CD14-positive monocyte (primary cell): ENCODE data around the gene CACUL1. TPM values are rescaled to one million over a fixed set of nuclear protein-coding genes. Genes with fewer than 3 reads are reported as not detected.
A peak's percentile ranks its signal among the peaks of the same experiment; 100 is the strongest.

Experiments used
- DNase-seq, 3 donors: peaks; one replicate each; pipeline ENCODE4 v3.0.0-alpha.2; 2011 to 2022
- H2AFZ ChIP-seq: 2 replicates; pipeline ENCODE4 v1.6.0; 2012; ENCODE audit warnings: mild to moderate bottlenecking, low read depth, low read length, inconsistent platforms; ENCODE audit not compliant: insufficient read depth, poor library complexity, severe bottlenecking
- H3K27ac ChIP-seq, 2 donors: 1 replicate in 1 of 2; 2 replicates in 1 of 2; pipeline ENCODE4 v1.5.1; 2012 to 2013; ENCODE audit warnings: low read length in 2 of 2, control low read depth in 1 of 2, inconsistent platforms in 1 of 2, low read depth in 1 of 2, mild to moderate bottlenecking in 1 of 2
- H3K27me3 ChIP-seq, 2 donors: one replicate each; pipeline versions ENCODE4 v1.6.0 to v1.6.1; 2011 to 2013; ENCODE audit warnings: low read length in 2 of 2; ENCODE audit not compliant: control insufficient read depth in 2 of 2, insufficient read depth in 2 of 2
- H3K36me3 ChIP-seq, 2 donors: replicated peaks in 1 of 2; 1 replicate in 1 of 2; 2 replicates in 1 of 2; pipeline versions ENCODE4 v1.5.1 to v1.6.1; 2012 to 2013; ENCODE audit warnings: low read length in 2 of 2, control low read depth in 1 of 2, inconsistent platforms in 1 of 2, mild to moderate bottlenecking in 1 of 2; ENCODE audit not compliant: insufficient read depth in 2 of 2, control insufficient read depth in 1 of 2
- H3K4me1 ChIP-seq, 2 donors: 1 replicate in 1 of 2; 2 replicates in 1 of 2; pipeline versions ENCODE4 v1.5.1 to v1.6.1; 2012 to 2013; ENCODE audit warnings: low read length in 2 of 2, control low read depth in 1 of 2, inconsistent platforms in 1 of 2, mild to moderate bottlenecking in 1 of 2, moderate library complexity in 1 of 2; ENCODE audit not compliant: insufficient read depth in 2 of 2, control insufficient read depth in 1 of 2
- H3K4me2 ChIP-seq: replicated peaks from 2 replicates; pipeline ENCODE3; 2012; ENCODE audit warnings: low read length, moderate library complexity, mild to moderate bottlenecking; ENCODE audit not compliant: poor library complexity, severe bottlenecking; ENCODE audit errors: extremely low read depth
- H3K4me3 ChIP-seq, 3 experiments: fragments of 200-600 bp in 1 of 3; sonication (generic) in 1 of 3; replicated peaks in 1 of 3; 1 replicate in 2 of 3; 2 replicates in 1 of 3; pipeline ENCODE4 v1.5.1; 2011 to 2013; ENCODE audit warnings: low read length in 3 of 3, mild to moderate bottlenecking in 3 of 3, control low read depth in 2 of 3, low read depth in 2 of 3, inconsistent platforms in 1 of 3, moderate library complexity in 1 of 3
- H3K79me2 ChIP-seq: 2 replicates; pipeline ENCODE4 v1.6.0; 2012; ENCODE audit warnings: mild to moderate bottlenecking, control low read depth, inconsistent platforms, low read length, moderate library complexity; ENCODE audit not compliant: insufficient read depth
- H3K9ac ChIP-seq: 2 replicates; pipeline ENCODE4 v1.6.0; 2017; ENCODE audit warnings: low read length, mild to moderate bottlenecking; ENCODE audit not compliant: insufficient read depth, poor library complexity, severe bottlenecking
- H3K9me3 ChIP-seq, 2 donors: replicated peaks in 1 of 2; 1 replicate in 1 of 2; 2 replicates in 1 of 2; pipeline versions ENCODE4 v1.5.1 to v1.6.1; 2012 to 2013; ENCODE audit warnings: low read length in 2 of 2, control low read depth in 1 of 2; ENCODE audit not compliant: control insufficient read depth in 1 of 2, insufficient read depth in 1 of 2
- H4K20me1 ChIP-seq: 2 replicates; pipeline ENCODE4 v1.6.0; 2012; ENCODE audit warnings: mild to moderate bottlenecking, low read length, control low read depth, moderate library complexity; ENCODE audit not compliant: insufficient read depth
- H3K27ac Mint-ChIP-seq, 7 donors: one replicate each; pipeline ENCODE4 v1.8.0; 2020; ENCODE audit warnings: mild to moderate bottlenecking in 7 of 7, mixed read lengths in 7 of 7, moderate library complexity in 6 of 7, inconsistent platforms in 2 of 7
- H3K27me3 Mint-ChIP-seq, 3 donors: one replicate each; pipeline ENCODE4 v1.8.0; 2021 to 2022; ENCODE audit warnings: low read depth in 3 of 3, mild to moderate bottlenecking in 3 of 3, mixed read lengths in 3 of 3, moderate library complexity in 3 of 3, inconsistent platforms in 1 of 3
- H3K36me3 Mint-ChIP-seq, 2 donors: one replicate each; pipeline ENCODE4 v1.8.0; 2020; ENCODE audit warnings: mixed read lengths in 2 of 2, inconsistent platforms in 1 of 2, mild to moderate bottlenecking in 1 of 2
- H3K4me1 Mint-ChIP-seq: one replicate; pipeline ENCODE4 v1.8.0; 2020; ENCODE audit warnings: mild to moderate bottlenecking, mixed read lengths
- H3K4me3 Mint-ChIP-seq, 2 donors: one replicate each; pipeline ENCODE4 v1.8.0; 2020; ENCODE audit warnings: mild to moderate bottlenecking in 2 of 2, mixed read lengths in 2 of 2, moderate library complexity in 1 of 2
- H3K9me3 Mint-ChIP-seq, 7 donors: one replicate each; pipeline ENCODE4 v1.8.0; 2020 to 2022; ENCODE audit warnings: mixed read lengths in 7 of 7, mild to moderate bottlenecking in 6 of 7, moderate library complexity in 6 of 7, inconsistent platforms in 2 of 7
- CTCF ChIP-seq: fragments of 200-600 bp; IDR thresholded peaks from one replicate; pipeline ENCODE4 v1.8.0; 2022; ENCODE audit warnings: antibody characterized with exemption, mild to moderate bottlenecking
- WGBS: methylation state at CpG from one replicate; pipeline ENCODE4 v1.1.5; 2013; ENCODE audit warnings: missing lambda C conversion rate; ENCODE audit not compliant: insufficient coverage; 5-methylcytosine and 5-hydroxymethylcytosine counted together
- intact Hi-C, 2 donors: fragments of 100-400 bp; cut with micrococcal nuclease; formaldehyde crosslinking; loops; one replicate each; pipeline versions ENCODE4 v1.15.0 to v1.15.1; 2023
- polyA plus RNA-seq, 3 donors: library from polyadenylated mRNA; depleted of rRNA in 1 of 3; unstranded in 2 of 3; stranded (reverse) in 1 of 3; fragments of 300-500 nt in 2 of 3; fragments of >200 nt in 1 of 3; fragmentation: Illumina TruSeq in 2 of 3; gene quantifications; 1 replicate in 2 of 3; 2 replicates in 1 of 3; pipeline ENCODE4 v1.2.3, GENCODE V29; 2012 to 2021

The CACUL1 gene
- polyA plus RNA-seq, 3 donors = 18.1 to 50.8 (median 38.8) TPM

- H3K4me1 ChIP-seq = peaks cover 24 to 27% of the 10 kb centered on the region in 2 donors
- H3K27me3 Mint-ChIP-seq = peaks cover 9 to 13% (median 11%) of the 10 kb centered on the region in 3 donors
- peak overlapping the region; percentile 81 to 90 for H3K27ac ChIP-seq
- peak; percentile 75 to 96 (median 90) for DNase-seq
- H3K36me3 Mint-ChIP-seq = no peaks in the 10 kb centered on the region
- peaks cover 4 to 12% (median 8%) of the 10 kb centered on the region in 7 donors for H3K9me3 Mint-ChIP-seq
- H3K9ac ChIP-seq = no peak overlapping the region
- H2AFZ ChIP-seq = no peak overlapping the region
- intact Hi-C loops = loop anchor here (2.0 to 5.0 kb wide), 2 partner anchors 39 to 41 kb away; partner anchors contain the start of gene CACUL1 (in 2 of the 2)
- no peaks in the 10 kb centered on the region for H3K36me3 ChIP-seq
- peaks cover 0 to 7% of the 10 kb centered on the region in 2 donors for H3K9me3 ChIP-seq
- WGBS = 35% methylated on average over 4 of the region's 6 CpGs
- peaks cover 23% of the 10 kb centered on the region for H3K4me1 Mint-ChIP-seq
- H3K4me3 ChIP-seq = no peak overlapping the region
- H3K79me2 ChIP-seq = no peaks in the 10 kb centered on the region
- no peak for TF ChIP-seq CTCF
- H3K27ac Mint-ChIP-seq = peak overlapping the region; percentile 85 to 94 (median 89)
- no peaks in the 10 kb centered on the region for H4K20me1 ChIP-seq
- no peak overlapping the region for H3K4me3 Mint-ChIP-seq
- no peak overlapping the region for H3K4me2 ChIP-seq
- peaks cover 0 to 4% of the 10 kb centered on the region in 2 donors for H3K27me3 ChIP-seq
Measured at GRCh38 chr10:118793545-118793944, 38.8 kb upstream of the CACUL1 start.

GRCh38 chr10:118792526-118792925 lies 37.8 kb upstream of the CACUL1 start:
- peak overlapping the region; percentile 94 to 97 (median 96) for H3K27ac Mint-ChIP-seq
- peak; percentile 91 to 94 (median 91) for DNase-seq
- TF ChIP-seq CTCF = no peak
- H2AFZ ChIP-seq = no peak overlapping the region
- peaks cover 0 to 7% of the 10 kb centered on the region in 2 donors for H3K9me3 ChIP-seq
- no peaks in the 10 kb centered on the region for H4K20me1 ChIP-seq
- H3K9ac ChIP-seq = no peak overlapping the region
- H3K4me1 ChIP-seq = peaks cover 24 to 27% of the 10 kb centered on the region in 2 donors
- no peaks in the 10 kb centered on the region for H3K27me3 ChIP-seq
- H3K4me3 Mint-ChIP-seq = peak overlapping the region; percentile 44 to 73
- H3K27ac ChIP-seq = peak overlapping the region; percentile 81 to 90
- H3K4me1 Mint-ChIP-seq = peaks cover 29% of the 10 kb centered on the region
- peak overlapping the region in 1 of 3 experiments; percentile 40 for H3K4me3 ChIP-seq
- no peaks in the 10 kb centered on the region for H3K36me3 ChIP-seq
- peaks cover 6 to 9% (median 9%) of the 10 kb centered on the region in 3 donors for H3K27me3 Mint-ChIP-seq
- H3K79me2 ChIP-seq = no peaks in the 10 kb centered on the region
- WGBS = 0% methylated on average over 1 of the region's 1 CpG
- intact Hi-C loops = loop anchor here (2.0 to 5.0 kb wide), 2 partner anchors 38 to 40 kb away; partner anchors contain the start of gene CACUL1 (in 2 of the 2)
- H3K4me2 ChIP-seq = peak overlapping the region; percentile 38
- no peaks in the 10 kb centered on the region for H3K36me3 Mint-ChIP-seq
- peaks cover 4 to 12% (median 8%) of the 10 kb centered on the region in 7 donors for H3K9me3 Mint-ChIP-seq
